ENCODE data around the gene E4F1.
"Not testable (repeated sequence)": the region's sequence is repeated elsewhere in the genome, so short reads cannot be mapped to it uniquely, and the experiment has no call there.

Gene E4F1

DNA sequence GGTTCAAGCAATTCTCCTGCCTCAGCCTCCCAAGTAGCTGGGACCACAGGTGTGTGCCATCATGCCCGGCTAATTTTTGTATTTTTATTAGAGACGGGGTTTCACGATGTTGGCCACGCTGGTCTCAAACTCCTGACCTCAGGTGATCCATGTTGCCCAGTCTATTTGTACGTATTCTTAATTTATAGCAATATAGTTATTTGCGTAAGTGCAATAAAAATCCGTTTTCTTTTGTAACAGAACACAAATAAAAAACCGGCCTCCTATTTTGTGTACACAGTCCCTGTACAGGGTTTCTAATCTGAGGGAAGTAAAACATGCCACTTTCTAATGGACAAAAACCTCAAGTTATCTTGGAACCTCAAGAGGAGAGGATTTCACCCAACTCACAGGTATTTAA is 36.9 kb downstream of the E4F1 start:
- Histone ChIP-seq H3K4me3 (no peak overlapping the region), H3K27ac (no peak overlapping the region)

DNA sequence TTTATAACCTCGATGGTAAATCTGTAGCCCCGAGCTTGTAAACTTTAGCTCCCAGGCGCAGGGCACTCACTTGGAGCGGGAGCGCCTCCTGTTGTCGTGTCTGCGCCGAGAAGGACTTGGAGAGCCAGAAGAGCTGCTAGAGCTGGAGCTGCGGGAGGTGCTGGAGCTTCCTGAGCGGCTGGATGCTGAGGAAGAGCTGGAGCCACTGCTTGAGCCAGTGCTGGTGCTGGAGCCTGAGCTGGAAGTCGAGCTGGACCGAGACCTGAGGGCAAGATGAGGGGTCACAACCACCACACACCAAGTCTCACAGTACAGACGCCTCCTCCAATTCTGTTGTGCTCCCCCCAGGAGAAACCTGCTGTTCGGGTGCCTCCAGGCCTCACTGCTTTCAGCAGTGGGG is 39.6 kb downstream of the E4F1 start:
- not testable (repeated sequence) for H3K27ac ChIP-seq, H3K4me3 ChIP-seq

- peak overlapping the region; percentile 71 to 99 (median 92) for H3K4me3 ChIP-seq
- H3K27ac ChIP-seq = peak overlapping the region in 18 of 21 experiments; percentile 30 to 99 (median 96)
These were observed 43.5 kb downstream of the E4F1 start for GRCh38 chr16:2266887-2267286.

GRCh38 chr16:2267505-2267912 is 44.1 kb downstream of the E4F1 start:
- Histone ChIP-seq H3K27ac (peak overlapping the region; percentile 67 to 99 (median 96)), H3K4me3 (peak overlapping the region; percentile 71 to 99 (median 92))

GRCh38 chr16:2267913-2268666 is 44.7 kb downstream of the E4F1 start, which contains the start of gene RNPS1:
RNPS1 (minus strand) TSS chr16:2268126; CDS start chr16:2264643, 3,483 bp downstream.
- Histone ChIP-seq H3K4me3 (peak within 1 kb of the TSS; percentile 71 to 99 (median 92)), H3K27ac (peak within 1 kb of the TSS; percentile 73 to 99 (median 96))

- Histone ChIP-seq H3K27ac (peak overlapping the region in 1 of 21 experiments; percentile 21), H3K4me3 (no peak overlapping the region)
These were observed 46.7 kb downstream of the E4F1 start for GRCh38 chr16:2270070-2270462.

DNA sequence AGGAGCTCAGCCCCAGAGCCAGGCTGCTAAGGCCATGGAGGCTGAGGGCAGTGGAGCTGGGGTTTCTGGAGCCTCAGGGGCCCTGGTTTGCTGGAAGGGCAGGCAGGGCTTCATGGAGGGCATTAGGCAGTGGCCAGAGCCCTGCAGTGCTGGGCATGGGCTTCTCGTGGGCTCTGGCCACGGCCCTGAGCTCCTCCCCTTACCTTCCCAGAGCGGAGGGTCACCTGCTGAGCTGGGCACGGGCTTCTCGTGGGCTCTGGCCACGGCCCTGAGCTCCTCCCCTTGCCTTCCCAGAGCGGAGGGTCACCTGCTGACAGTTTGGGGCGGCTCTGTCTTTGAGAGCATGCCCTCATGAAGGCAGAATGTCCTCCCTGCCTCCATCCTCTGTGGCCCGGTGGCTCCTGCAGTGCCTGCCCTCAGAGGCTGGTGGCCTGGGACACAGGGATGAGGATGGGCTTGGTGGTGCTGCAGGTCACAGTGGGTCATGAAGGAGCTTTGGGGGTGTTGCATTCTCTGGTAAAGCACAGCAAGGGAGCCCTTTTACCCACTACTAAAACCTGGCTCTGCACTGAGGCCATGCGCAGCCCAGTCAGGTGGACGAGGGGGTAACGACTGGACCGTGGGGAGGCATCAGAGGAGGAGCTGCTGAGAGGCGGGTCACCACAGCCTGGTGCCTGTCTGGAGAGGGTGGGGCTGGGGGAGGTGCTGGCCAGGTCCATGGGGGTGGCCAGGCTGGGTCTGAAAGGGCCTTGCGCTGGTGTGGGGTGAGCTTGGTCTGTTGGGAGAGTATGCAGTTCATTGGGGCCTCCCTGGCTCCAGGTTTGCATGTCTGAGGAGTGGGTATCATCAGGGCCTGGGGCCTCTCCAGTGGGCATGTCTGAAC is 47.4 kb downstream of the E4F1 start:
- Histone ChIP-seq H3K4me3 (no peak overlapping the region), H3K27ac (no peak overlapping the region)

- Histone ChIP-seq H3K27ac (no peak overlapping the region), H3K4me3 (no peak overlapping the region)
These were observed 48.6 kb downstream of the E4F1 start for GRCh38 chr16:2271848-2272461.

GRCh38 chr16:2273484-2273883 is 50.1 kb downstream of the E4F1 start:
- no peak overlapping the region for H3K27ac ChIP-seq

GRCh38 chr16:2273931-2274330 is 50.5 kb downstream of the E4F1 start:
- no peak overlapping the region for H3K4me3 ChIP-seq
- H3K27ac ChIP-seq = peak overlapping the region in 1 of 21 experiments; percentile 29

More at GRCh38 chr16:2273484-2273883, 50.1 kb downstream of the E4F1 start:
- no peak overlapping the region for H3K4me3 ChIP-seq

DNA sequence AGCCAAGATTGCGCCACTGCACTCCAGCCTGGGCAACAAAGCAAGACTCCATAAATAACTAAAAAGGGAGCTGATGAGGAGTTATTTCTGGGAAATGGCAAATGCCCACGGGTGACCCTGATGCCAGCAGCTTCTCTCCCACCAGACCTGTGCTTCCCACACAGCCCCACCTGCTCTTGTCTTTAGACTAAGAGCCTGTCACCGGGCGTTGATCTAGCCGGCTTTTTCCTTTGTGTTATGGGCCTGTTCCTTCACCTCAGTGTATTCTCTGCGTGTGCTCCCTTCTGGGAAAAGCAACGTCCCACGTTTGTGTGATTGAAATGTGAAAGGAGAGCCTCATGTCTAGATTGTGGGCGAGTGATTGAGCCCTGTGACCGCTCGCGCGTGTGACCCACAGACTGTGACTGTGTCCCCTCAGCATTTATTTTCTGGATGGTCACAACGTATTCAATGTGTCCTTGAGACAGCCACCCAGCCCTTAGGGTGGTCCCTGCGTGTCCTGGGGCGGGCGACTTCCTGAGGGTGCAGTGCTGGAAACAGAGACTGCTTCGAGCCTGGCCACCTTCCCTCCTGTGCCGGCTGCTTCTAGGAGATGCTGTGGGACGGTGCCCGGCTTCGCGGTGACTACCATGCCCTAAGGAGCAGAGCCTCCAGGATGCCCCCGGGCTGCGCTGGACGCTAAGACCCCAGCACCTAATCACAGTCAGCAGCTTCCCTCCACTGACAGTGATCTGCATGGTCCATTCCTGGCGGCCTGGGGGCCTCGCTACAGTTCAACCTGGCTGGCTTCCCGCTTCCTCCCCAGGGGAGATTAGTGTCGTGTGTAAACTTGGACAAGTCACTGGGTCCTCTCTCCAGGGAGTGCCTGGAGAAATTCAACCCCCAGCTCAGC is 52.3 kb downstream of the E4F1 start:
- H3K27ac ChIP-seq = no peak overlapping the region
- no peak overlapping the region for H3K4me3 ChIP-seq

DNA sequence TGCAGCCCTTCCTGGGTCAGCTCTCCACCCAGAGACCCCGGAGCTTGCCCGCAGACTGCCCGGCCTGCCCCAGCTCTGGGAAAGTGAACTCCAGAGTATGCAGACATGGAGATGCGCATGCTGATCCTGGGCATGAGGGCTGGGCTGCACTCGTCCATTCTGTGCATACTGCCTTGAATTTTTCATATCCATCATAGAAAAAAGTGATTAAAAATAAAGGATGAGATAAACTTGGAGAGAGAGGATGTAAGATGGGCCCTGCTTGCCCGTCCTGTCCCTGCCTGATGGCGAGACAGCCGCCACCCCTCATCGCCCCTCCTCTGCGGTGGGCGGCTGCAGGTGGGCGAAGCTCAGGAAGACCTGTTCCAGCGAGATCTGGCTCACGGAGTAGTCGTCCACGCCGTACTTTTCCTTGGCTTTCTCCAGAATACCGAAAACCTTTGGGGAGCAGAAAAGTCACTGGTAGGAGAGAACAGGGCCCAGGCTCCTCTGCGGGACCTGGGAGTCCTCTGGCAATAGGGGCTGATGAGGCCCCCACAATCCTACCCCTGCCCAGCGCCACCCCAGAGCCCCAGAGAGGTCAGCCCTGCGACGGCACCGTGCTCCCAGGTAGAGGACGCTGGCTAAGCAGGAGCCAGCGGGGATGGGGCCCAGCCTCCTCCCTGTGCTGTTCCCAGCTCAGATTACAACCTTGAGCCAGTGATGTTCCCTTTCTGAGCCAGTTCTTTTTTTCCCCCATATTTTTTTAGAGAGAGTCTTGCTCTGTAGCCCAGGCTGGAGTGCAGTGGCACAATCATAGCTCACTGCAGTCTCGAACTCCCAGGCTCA is 53.2 kb downstream of the E4F1 start:
- H3K4me3 ChIP-seq = no peak overlapping the region
- H3K27ac ChIP-seq = no peak overlapping the region

DNA sequence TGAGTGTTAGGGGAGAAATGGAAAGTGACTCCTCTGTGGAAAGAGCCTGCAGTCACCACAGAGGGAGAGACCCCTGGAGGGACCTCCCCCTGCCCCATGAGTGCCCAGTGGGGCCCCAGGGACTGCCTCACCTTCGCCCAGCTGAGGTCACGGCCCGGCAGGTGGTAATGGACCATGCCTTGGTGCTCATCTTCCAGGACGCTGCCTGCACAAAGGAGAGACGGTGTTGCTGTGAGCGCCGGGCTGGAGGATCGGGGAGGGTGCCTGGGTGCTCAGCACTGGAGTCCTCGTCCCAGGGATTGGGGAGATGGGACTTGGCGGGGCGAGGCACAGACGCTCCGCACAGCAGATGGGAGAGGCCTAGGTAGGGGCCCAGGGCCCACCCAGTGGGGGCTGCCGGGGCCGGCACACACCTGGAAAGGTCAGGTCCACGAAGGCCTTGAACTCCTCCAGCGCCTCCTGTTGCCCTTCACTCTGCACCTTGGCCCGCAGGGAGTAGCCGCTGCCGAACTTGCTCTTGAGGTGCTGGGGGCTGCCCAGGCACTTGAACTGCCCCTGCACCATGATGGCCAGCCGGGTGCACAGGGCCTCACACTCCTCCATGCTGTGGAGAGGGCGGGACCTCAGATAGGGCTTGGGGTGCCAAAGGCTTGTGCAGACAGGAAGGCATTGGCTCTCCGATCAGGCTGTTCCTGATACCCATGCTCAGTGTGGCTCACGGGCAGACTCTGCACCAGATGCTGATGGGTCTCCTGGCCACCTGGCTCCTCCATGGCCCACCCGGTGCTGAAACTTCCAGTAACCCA is 54.3 kb downstream of the E4F1 start:
- Histone ChIP-seq H3K27ac (no peak overlapping the region), H3K4me3 (no peak overlapping the region)

DNA sequence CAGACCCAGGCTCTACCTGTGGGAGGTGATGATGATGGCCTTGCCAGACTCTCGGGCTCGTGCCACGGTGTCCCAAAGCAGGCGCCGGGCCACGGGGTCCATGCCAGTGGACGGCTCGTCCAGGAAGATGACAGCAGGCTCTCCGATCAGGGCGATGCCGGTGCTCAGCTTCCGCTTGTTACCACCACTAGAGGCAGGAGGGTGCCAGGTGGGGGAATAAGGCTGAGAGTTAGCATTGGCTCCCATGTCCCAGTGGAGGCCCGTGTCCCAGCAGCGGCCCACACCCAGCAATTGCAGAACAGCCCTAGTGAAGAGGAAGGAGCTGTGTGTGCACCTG is 54.8 kb downstream of the E4F1 start:
- Histone ChIP-seq H3K27ac (no peak overlapping the region), H3K4me3 (no peak overlapping the region)

- H3K27ac ChIP-seq = no peak overlapping the region
- H3K4me3 ChIP-seq = no peak overlapping the region
These were observed 55.8 kb downstream of the E4F1 start for GRCh38 chr16:2278956-2279800.

DNA sequence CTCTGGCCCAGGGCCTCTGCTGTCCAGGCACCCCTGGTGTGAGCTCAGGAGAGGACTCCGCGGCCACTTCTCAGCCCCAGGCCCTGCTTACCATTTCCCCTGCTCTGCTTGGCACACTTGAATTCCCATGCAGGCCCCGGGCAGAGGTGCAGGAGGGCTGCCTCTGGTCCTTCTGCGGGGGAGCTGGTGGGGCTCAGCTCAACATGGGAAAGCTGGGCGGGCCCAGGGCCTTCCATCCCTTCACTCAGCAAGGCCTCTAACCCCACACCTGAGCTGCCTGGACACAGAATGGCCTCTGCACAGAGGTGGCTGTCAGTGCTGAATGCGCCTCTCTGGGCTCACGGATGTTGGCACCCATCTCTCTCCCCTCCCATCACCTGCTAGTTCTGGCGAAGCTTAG is 57.1 kb downstream of the E4F1 start:
- no peak overlapping the region for H3K27ac ChIP-seq

GRCh38 chr16:2280981-2281542 is 57.7 kb downstream of the E4F1 start:
- Histone ChIP-seq H3K27ac (no peak overlapping the region), H3K4me3 (no peak overlapping the region)

More for the DNA sequence above, 57.1 kb downstream of the E4F1 start:
- H3K4me3 ChIP-seq = no peak overlapping the region
